Ishikawa (cell line): ENCODE results near the gene KRTAP6-2.

ENCODE experiments used
- CEBPB ChIP-seq: IDR thresholded peaks from 2 replicates; pipeline ENCODE4 v1.6.1; 2012
- RAD21 ChIP-seq: IDR thresholded peaks from 2 replicates; pipeline ENCODE4 v1.6.1; 2012; ENCODE audit warnings: low read depth
- YY1 ChIP-seq: IDR thresholded peaks from 2 replicates; pipeline ENCODE4 v1.6.1; 2012; ENCODE audit warnings: low read depth
- TF ChIP-seq, protein P1 (sequence below): IDR thresholded peaks from 2 replicates; pipeline ENCODE4 v1.6.1; 2012; ENCODE audit warnings: low read depth, mild to moderate bottlenecking

DNA sequence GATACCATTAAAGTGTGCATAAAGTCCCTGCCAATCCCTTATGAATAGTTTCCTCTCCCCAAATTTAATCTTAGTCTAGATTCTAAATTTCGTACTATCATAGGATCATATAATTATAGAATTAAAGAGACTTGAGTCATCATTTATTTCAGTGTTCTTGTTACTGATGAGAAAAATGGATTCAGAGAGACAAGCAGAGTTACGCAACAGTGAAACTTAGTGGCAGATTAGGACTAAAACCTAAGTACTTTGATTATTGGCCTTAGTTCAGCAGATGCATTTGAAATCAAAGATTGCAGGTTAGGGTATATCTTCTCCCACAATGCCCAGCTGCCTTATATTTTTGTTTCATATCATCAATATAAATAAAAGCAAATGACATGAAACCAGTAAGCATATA is 36.7 kb downstream of the KRTAP6-2 start:
- TF ChIP-seq RAD21 (no peak), YY1 (no peak), CEBPB (no peak)
- TF ChIP-seq, protein P1, sequence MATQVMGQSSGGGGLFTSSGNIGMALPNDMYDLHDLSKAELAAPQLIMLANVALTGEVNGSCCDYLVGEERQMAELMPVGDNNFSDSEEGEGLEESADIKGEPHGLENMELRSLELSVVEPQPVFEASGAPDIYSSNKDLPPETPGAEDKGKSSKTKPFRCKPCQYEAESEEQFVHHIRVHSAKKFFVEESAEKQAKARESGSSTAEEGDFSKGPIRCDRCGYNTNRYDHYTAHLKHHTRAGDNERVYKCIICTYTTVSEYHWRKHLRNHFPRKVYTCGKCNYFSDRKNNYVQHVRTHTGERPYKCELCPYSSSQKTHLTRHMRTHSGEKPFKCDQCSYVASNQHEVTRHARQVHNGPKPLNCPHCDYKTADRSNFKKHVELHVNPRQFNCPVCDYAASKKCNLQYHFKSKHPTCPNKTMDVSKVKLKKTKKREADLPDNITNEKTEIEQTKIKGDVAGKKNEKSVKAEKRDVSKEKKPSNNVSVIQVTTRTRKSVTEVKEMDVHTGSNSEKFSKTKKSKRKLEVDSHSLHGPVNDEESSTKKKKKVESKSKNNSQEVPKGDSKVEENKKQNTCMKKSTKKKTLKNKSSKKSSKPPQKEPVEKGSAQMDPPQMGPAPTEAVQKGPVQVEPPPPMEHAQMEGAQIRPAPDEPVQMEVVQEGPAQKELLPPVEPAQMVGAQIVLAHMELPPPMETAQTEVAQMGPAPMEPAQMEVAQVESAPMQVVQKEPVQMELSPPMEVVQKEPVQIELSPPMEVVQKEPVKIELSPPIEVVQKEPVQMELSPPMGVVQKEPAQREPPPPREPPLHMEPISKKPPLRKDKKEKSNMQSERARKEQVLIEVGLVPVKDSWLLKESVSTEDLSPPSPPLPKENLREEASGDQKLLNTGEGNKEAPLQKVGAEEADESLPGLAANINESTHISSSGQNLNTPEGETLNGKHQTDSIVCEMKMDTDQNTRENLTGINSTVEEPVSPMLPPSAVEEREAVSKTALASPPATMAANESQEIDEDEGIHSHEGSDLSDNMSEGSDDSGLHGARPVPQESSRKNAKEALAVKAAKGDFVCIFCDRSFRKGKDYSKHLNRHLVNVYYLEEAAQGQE = no peak
